Chondrocyte (in vitro differentiated cells): ENCODE data around the gene MAT2A. TPM values are rescaled to one million over a fixed set of nuclear protein-coding genes. Genes with fewer than 3 reads are reported as not detected.

Experiments
- DNase-seq: peaks from one replicate; pipeline ENCODE4 v3.0.0; 2021; ENCODE audit warnings: mixed read lengths, low spot score
- H3K27ac Mint-ChIP-seq: one replicate; pipeline ENCODE4 v1.8.0; 2021; ENCODE audit warnings: mild to moderate bottlenecking, moderate library complexity, mixed read lengths; ENCODE audit not compliant: unreplicated experiment
- H3K27me3 Mint-ChIP-seq: 2 replicates; pipeline ENCODE4 v1.8.0; 2021; ENCODE audit warnings: low read depth, mixed read lengths
- H3K36me3 Mint-ChIP-seq: 2 replicates; pipeline ENCODE4 v1.8.0; 2021; ENCODE audit warnings: low read depth, mixed read lengths
- H3K4me1 Mint-ChIP-seq: 2 replicates; pipeline ENCODE4 v1.8.0; 2021; ENCODE audit warnings: low read depth, mild to moderate bottlenecking, mixed read lengths
- H3K4me3 Mint-ChIP-seq: one replicate; pipeline ENCODE4 v1.8.0; 2021; ENCODE audit warnings: mild to moderate bottlenecking, moderate library complexity, mixed read lengths; ENCODE audit not compliant: unreplicated experiment
- H3K9me3 Mint-ChIP-seq: 2 replicates; pipeline ENCODE4 v1.8.0; 2021; ENCODE audit warnings: low read depth, mixed read lengths
- total RNA-seq: library from RNA; stranded (reverse); gene quantifications from 3 replicates; pipeline ENCODE4 v1.2.1, GENCODE V29; 2021
- TF ChIP-seq, protein P1 (sequence below): fragments of 200-600 bp; sonication (generic); IDR thresholded peaks from 2 replicates; pipeline ENCODE4 v1.5.0; 2021; ENCODE audit warnings: antibody characterized with exemption, mild to moderate bottlenecking, moderate library complexity

The MAT2A gene
- total RNA-seq, 1 donor from 2014 or later, result 155 TPM

DNA sequence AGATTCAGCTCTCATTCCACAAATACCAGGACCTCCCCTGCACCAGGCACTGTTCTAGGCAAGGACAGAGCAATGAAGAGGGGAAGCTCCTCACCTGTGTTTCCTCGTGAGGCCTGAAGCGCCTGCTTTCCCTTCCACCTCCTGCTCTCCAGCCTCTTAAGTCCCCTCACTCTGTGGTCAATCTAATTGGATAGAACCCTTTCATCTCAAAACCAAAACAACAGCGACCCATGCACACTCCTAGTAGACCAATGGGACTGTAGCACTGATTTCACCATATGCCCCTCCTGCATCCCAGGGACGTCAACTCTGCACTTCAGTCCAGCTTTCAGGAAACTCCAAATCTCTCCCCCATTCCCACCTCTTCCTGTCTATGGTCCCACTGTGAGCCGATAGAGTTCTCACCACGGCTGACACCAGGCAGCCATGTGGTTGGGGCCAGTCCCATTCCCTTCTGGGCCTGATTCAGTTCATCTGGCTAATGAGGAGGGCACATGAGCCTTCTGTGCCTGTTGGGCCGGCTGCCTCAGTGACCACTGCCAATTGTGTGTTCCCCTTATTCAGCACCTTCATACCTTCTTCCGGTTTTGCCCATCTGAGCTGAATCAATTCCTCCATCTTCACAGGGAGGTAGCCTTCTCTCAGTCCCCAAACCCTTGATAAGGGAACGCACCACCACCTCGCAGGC, 33.3 kb upstream of the MAT2A start:
- Mint-ChIP-seq H3K27me3 (no peaks in the 10 kb centered on the region), H3K4me1 (peaks cover 39% of the 10 kb centered on the region), H3K4me3 (no peak overlapping the region), H3K27ac (peak overlapping the region; percentile 96), H3K36me3 (no peaks in the 10 kb centered on the region), H3K9me3 (no peaks in the 10 kb centered on the region)
- TF ChIP-seq, protein P1, sequence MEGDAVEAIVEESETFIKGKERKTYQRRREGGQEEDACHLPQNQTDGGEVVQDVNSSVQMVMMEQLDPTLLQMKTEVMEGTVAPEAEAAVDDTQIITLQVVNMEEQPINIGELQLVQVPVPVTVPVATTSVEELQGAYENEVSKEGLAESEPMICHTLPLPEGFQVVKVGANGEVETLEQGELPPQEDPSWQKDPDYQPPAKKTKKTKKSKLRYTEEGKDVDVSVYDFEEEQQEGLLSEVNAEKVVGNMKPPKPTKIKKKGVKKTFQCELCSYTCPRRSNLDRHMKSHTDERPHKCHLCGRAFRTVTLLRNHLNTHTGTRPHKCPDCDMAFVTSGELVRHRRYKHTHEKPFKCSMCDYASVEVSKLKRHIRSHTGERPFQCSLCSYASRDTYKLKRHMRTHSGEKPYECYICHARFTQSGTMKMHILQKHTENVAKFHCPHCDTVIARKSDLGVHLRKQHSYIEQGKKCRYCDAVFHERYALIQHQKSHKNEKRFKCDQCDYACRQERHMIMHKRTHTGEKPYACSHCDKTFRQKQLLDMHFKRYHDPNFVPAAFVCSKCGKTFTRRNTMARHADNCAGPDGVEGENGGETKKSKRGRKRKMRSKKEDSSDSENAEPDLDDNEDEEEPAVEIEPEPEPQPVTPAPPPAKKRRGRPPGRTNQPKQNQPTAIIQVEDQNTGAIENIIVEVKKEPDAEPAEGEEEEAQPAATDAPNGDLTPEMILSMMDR, result no peak
- no peak for DNase-seq

DNA sequence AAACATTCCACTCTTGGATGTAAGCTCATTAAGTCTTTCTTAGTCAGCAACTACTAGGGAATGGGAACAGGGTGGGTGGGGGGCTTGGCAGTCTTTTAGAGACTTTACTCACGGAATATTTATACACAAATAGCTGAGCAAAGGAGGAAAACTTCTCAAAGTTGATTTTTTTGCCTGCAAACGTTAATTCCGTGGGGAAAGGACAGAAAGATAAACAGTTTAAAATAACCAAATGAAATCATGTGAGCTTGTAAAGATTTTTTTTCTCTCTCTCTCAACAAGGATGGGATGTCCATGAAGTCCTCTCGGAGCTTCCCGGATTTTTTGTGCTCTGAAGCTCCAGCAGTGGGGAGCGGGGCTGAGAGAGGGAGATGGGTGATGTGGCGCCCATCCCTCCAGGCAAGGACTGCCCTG, 32.2 kb upstream of the MAT2A start:
- H3K4me3 Mint-ChIP-seq, result no peak overlapping the region
- H3K27ac Mint-ChIP-seq, result peak overlapping the region; percentile 58

DNA sequence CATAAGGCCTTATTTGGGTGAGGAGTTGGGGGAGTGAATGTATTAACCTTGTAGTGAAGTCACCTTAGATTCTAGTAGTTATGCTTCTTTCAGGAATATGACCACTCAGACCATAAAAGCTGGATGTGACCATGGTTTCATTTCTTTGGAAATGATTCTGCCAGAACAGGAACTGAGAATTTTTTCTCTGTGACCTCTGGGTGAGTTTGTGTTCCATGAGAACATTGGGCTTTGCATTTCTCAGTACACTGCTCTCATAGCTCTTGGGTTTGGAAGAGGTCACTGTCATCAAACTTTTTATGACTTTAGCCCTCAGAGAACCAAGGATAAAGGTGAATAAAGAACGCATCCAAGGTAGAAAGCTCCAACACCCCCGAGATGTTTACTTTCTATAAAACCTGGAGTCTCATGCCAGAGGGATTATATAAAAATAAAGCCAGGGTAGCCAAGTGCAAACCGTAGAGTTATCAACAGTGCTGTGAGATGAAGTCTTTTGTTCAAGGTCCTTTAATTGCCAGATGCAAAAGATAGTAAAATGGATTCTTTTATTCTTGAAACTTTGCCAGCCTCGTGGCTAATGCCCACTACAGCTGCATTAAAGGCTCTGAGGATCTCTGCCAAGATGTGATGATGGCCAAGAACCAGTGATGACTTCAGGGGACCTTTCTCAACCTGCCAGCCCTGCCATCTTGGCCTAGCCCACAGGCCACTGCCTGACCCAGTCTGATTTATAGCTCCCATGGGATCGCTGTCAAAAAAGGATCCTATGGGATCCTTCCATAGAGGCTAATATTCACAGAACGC, 27.8 kb upstream of the MAT2A start:
- Mint-ChIP-seq H3K36me3 (no peaks in the 10 kb centered on the region), H3K4me1 (peaks cover 26% of the 10 kb centered on the region), H3K27me3 (no peaks in the 10 kb centered on the region), H3K4me3 (no peak overlapping the region), H3K9me3 (no peaks in the 10 kb centered on the region), H3K27ac (peak overlapping the region; percentile 41)
- TF ChIP-seq, protein P1, result no peak
- no peak for DNase-seq

More for the DNA sequence above, 32.2 kb upstream of the MAT2A start:
- DNase-seq, result no peak
- Mint-ChIP-seq H3K9me3 (no peaks in the 10 kb centered on the region), H3K36me3 (no peaks in the 10 kb centered on the region), H3K4me1 (peaks cover 50% of the 10 kb centered on the region), H3K27me3 (no peaks in the 10 kb centered on the region)
- TF ChIP-seq, protein P1, result no peak

DNA sequence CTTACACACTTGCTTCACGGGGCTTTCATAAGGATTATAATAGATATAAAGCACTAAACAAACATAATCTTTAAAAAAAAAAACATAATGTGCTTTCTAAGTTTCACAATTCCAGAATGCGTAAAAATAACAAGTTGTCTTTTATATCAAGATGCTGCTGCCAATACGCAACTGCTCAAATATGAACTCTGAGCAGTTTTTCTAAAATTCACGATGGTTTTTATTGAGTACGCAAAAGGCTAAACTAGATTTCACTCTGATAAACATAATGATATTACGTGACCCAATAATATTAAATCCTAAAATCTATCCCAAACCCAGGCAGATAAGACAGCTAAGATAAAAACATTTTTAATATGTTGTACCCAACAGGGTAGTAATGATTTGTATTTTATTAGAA, 24.6 kb upstream of the MAT2A start:
- Mint-ChIP-seq H3K36me3 (no peaks in the 10 kb centered on the region), H3K9me3 (no peaks in the 10 kb centered on the region), H3K4me1 (peaks cover 12% of the 10 kb centered on the region), H3K4me3 (no peak overlapping the region), H3K27ac (no peak overlapping the region), H3K27me3 (no peaks in the 10 kb centered on the region)
- no peak for DNase-seq
- TF ChIP-seq, protein P1, result no peak

DNA sequence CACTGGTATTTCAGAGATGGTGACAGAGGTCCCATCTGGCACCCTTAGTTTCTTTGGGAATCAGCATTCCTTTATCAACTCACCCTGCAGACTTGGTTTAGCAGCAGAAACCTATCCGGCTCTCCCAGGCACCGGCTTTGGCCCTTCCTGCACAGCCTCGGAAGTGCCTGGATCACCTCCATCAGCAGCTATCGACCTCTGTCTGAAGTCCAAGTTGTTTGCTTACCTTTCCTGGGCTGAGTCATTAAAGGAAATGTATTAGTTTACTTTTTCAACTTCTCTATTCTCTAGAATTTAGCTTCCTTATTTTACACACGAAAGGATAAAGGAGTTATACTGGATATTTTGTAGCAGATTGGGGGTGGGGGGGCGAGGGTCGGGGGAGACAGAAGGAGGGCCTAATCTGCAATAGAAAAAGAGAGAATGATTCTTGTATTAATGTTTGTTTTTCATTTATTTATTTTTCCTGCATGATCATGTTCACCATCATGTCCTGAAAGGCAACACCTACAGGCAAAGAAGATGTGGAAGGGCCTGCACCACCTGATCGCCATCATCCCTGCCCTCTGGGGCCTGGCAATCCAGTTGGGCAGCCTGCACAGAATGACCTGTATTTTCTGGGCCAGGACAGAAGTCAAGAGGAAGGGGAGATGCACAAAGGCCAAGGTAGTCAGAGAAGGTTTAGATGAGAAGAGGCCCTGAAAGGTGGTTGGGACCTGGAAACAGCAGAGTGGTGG, 22.1 kb upstream of the MAT2A start:
- no peak for DNase-seq
- H3K27ac Mint-ChIP-seq, result no peak overlapping the region
- H3K4me1 Mint-ChIP-seq, result peaks cover under 1% of the 10 kb centered on the region
- TF ChIP-seq, protein P1, result no peak
- no peak overlapping the region for H3K4me3 Mint-ChIP-seq
- no peaks in the 10 kb centered on the region for H3K9me3 Mint-ChIP-seq
- no peaks in the 10 kb centered on the region for H3K27me3 Mint-ChIP-seq
- no peaks in the 10 kb centered on the region for H3K36me3 Mint-ChIP-seq
